ENCODE results near the gene ST6GALNAC4. TPM values are rescaled to one million over a fixed set of nuclear protein-coding genes. Genes with fewer than 3 reads are reported as not detected.

ST6GALNAC4 gene
- total RNA-seq, 1 experiment from 2014 or later = 13.2 TPM

- POLR2A ChIA-PET = interaction anchor here (0.6 kb wide), 1 partner anchor 116 kb away, joined by 6 read pairs; no protein-coding TSS in a partner anchor
- no peaks in the 10 kb centered on the region for H3K9me3 ChIP-seq
- no peaks in the 10 kb centered on the region for H3K27me3 ChIP-seq (replicated peaks; ENCODE audit: control insufficient read depth, insufficient read depth, low read length)
- H3K4me1 ChIP-seq = peaks cover 18% of the 10 kb centered on the region
- no peaks in the 10 kb centered on the region for H3K36me3 ChIP-seq (ENCODE audit: control insufficient read depth, insufficient read depth, low read length)
- peaks cover 55% of the 10 kb centered on the region for H3K36me3 Mint-ChIP-seq (ENCODE audit: insufficient read depth, unreplicated experiment)
- peak; percentile 87 to 93 for DNase-seq
- CTCF ChIA-PET = interaction anchor here (0.7 to 1.9 kb wide), 4 partner anchors 9 to 191 kb away, joined by 3 to 11 read pairs (median 3); partner anchors contain the start of gene ST6GALNAC4
- peaks cover 7% of the 10 kb centered on the region for H3K4me1 Mint-ChIP-seq (ENCODE audit: low read depth, unreplicated experiment)
- H3K27ac Mint-ChIP-seq (ENCODE audit: unreplicated experiment) = peak within 1 kb of the TSS; percentile 87
- H3K4me3 Mint-ChIP-seq (ENCODE audit: unreplicated experiment) = peak within 1 kb of the TSS; percentile 69
- TF ChIP-seq CTCF (IDR thresholded peaks at IDR 0.05; ENCODE audit: insufficient read depth in 1 of 2, low read depth in 1 of 2, low read length in 1 of 2, severe bottlenecking in 1 of 2, unreplicated experiment in 1 of 2) = no peak
- no peaks in the 10 kb centered on the region for H3K27me3 Mint-ChIP-seq (ENCODE audit: insufficient read depth, unreplicated experiment)
- peak within 1 kb of the TSS; percentile 67 for H3K4me3 ChIP-seq (ENCODE audit: low read depth, low read length)
- no TSS peak for BruUV-seq (replicated peaks)
- intact Hi-C loops (cut with micrococcal nuclease; ENCODE audit: unreplicated experiment) = no loop called here
- no peaks in the 10 kb centered on the region for H3K9me3 Mint-ChIP-seq (ENCODE audit: unreplicated experiment)
These were observed 13.6 kb upstream of the ST6GALNAC4 start, which contains the start of gene PIP5KL1 for GRCh38 chr9:127930231-127931091. TSS of gene PIP5KL1 (minus strand) at chr9:127930777. CDS start at chr9:127930752, 25 bp downstream.

- intact Hi-C loops (cut with micrococcal nuclease; ENCODE audit: unreplicated experiment) = no loop called here
- no peaks in the 10 kb centered on the region for H3K36me3 ChIP-seq (ENCODE audit: control insufficient read depth, insufficient read depth, low read length)
- BruUV-seq (replicated peaks) = no TSS peak
- H3K27ac Mint-ChIP-seq (ENCODE audit: unreplicated experiment) = no peak overlapping the region
- peaks cover 5% of the 10 kb centered on the region for H3K27me3 Mint-ChIP-seq (ENCODE audit: insufficient read depth, unreplicated experiment)
- CTCF ChIA-PET = interaction anchor here (1.9 kb wide), 1 partner anchor 12 kb away, joined by 11 read pairs; no protein-coding TSS in a partner anchor
- H3K9me3 Mint-ChIP-seq (ENCODE audit: unreplicated experiment) = no peaks in the 10 kb centered on the region
- H3K4me1 ChIP-seq = peaks cover 18% of the 10 kb centered on the region
- peak overlapping the region; percentile 69 for H3K4me3 Mint-ChIP-seq (ENCODE audit: unreplicated experiment)
- POLR2A ChIA-PET = no interaction called here
- TF ChIP-seq CTCF (IDR thresholded peaks at IDR 0.05; ENCODE audit: insufficient read depth in 1 of 2, low read depth in 1 of 2, low read length in 1 of 2, severe bottlenecking in 1 of 2, unreplicated experiment in 1 of 2) = no peak
- H3K9me3 ChIP-seq = no peaks in the 10 kb centered on the region
- no peak for DNase-seq
- peaks cover 7% of the 10 kb centered on the region for H3K4me1 Mint-ChIP-seq (ENCODE audit: low read depth, unreplicated experiment)
- H3K4me3 ChIP-seq (ENCODE audit: low read depth, low read length) = no peak overlapping the region
- peaks cover 51% of the 10 kb centered on the region for H3K36me3 Mint-ChIP-seq (ENCODE audit: insufficient read depth, unreplicated experiment)
- no peaks in the 10 kb centered on the region for H3K27me3 ChIP-seq (replicated peaks; ENCODE audit: control insufficient read depth, insufficient read depth, low read length)
These were observed 12.8 kb upstream of the ST6GALNAC4 start for GRCh38 chr9:127929625-127929979.

GRCh38 chr9:127928676-127929624 is 12.1 kb upstream of the ST6GALNAC4 start:
- peaks cover 46% of the 10 kb centered on the region for H3K36me3 Mint-ChIP-seq (ENCODE audit: insufficient read depth, unreplicated experiment)
- DNase-seq = no peak
- Histone ChIP-seq H3K36me3 (ENCODE audit: control insufficient read depth, insufficient read depth, low read length) (no peaks in the 10 kb centered on the region), H3K9me3 (no peaks in the 10 kb centered on the region), H3K27me3 (replicated peaks; ENCODE audit: control insufficient read depth, insufficient read depth, low read length) (no peaks in the 10 kb centered on the region), H3K4me3 (ENCODE audit: low read depth, low read length) (no peak overlapping the region), H3K4me1 (peaks cover 18% of the 10 kb centered on the region)
- H3K4me1 Mint-ChIP-seq (ENCODE audit: low read depth, unreplicated experiment) = peaks cover 7% of the 10 kb centered on the region
- BruUV-seq (replicated peaks) = no TSS peak
- H3K27ac Mint-ChIP-seq (ENCODE audit: unreplicated experiment) = peak overlapping the region; percentile 47
- peak overlapping the region; percentile 23 for H3K4me3 Mint-ChIP-seq (ENCODE audit: unreplicated experiment)
- intact Hi-C loops (cut with micrococcal nuclease; ENCODE audit: unreplicated experiment) = no loop called here
- ChIA-PET CTCF (interaction anchor here (0.6 to 1.9 kb wide), 3 partner anchors 12 to 59 kb away, joined by 7 to 12 read pairs (median 11); partner anchors contain the start of gene ST6GALNAC4), POLR2A (no interaction called here)
- no peaks in the 10 kb centered on the region for H3K9me3 Mint-ChIP-seq (ENCODE audit: unreplicated experiment)
- no peak for TF ChIP-seq CTCF (IDR thresholded peaks at IDR 0.05; ENCODE audit: insufficient read depth in 1 of 2, low read depth in 1 of 2, low read length in 1 of 2, severe bottlenecking in 1 of 2, unreplicated experiment in 1 of 2)
- H3K27me3 Mint-ChIP-seq (ENCODE audit: insufficient read depth, unreplicated experiment) = peaks cover 5% of the 10 kb centered on the region

Measured in Caco-2 (cell line).